Endothelial cell of umbilical vein (primary cell): ENCODE measurements around the gene PCNX1. TPM values are rescaled to one million over a fixed set of nuclear protein-coding genes. Genes with fewer than 3 reads are reported as not detected.
A peak's percentile ranks its signal among the peaks of the same experiment; 100 is the strongest.

Source experiments
- BruUV-seq: library from RNA; stranded (reverse); fragments of 400-500 nt; replicated peaks from 2 replicates; lab custom pipeline; 2021; lab: Mats Ljungman, UMichigan
- CTCF ChIA-PET: fragments of 300-600, 350-600 bp; sonication (Branson Sonifier 250); formaldehyde crosslinking; loops from one replicate; lab custom pipeline; 2021; ENCODE audit warnings: antibody characterized with exemption, inconsistent platforms; lab: Charles Lee
- POLR2A ChIA-PET: fragments of 300-600, 350-600 bp; sonication (Branson Sonifier 250); formaldehyde crosslinking; loops from one replicate; lab custom pipeline; 2021; ENCODE audit warnings: antibody characterized with exemption, inconsistent platforms; lab: Charles Lee
- DNase-seq: peaks from one replicate; pipeline ENCODE4 v3.0.0-alpha.2; 2011; ENCODE audit warnings: low read depth, low spot score
- FAIRE-seq: peaks from 2 replicates; lab custom pipeline; 2011; peaks lifted over from hg19 to GRCh38; lab: Jason Lieb, UNC
- H2AFZ ChIP-seq: 2 replicates; pipeline ENCODE4 v1.6.0; 2012; ENCODE audit warnings: low read depth, low read length, control low read depth, inconsistent platforms
- H3K27ac ChIP-seq: 2 replicates; pipeline ENCODE4 v1.5.1; 2011; ENCODE audit warnings: low read depth, mild to moderate bottlenecking, control low read depth, low read length, moderate library complexity; ENCODE audit not compliant: insufficient read depth
- H3K27me3 ChIP-seq, 2 experiments: 2 replicates each; pipeline versions ENCODE4 v1.6.0 to v1.6.1; 2011; ENCODE audit warnings: low read length in 2 of 2, mixed read lengths in 1 of 2; ENCODE audit not compliant: control insufficient read depth in 2 of 2, insufficient read depth in 2 of 2
- H3K36me3 ChIP-seq, 2 experiments: 2 replicates in 1 of 2; 3 replicates in 1 of 2; pipeline ENCODE4 v1.5.1; 2011; ENCODE audit warnings: low read length in 2 of 2, mild to moderate bottlenecking in 1 of 2, moderate library complexity in 1 of 2; ENCODE audit not compliant: control insufficient read depth in 2 of 2, insufficient read depth in 2 of 2; ENCODE audit errors: extremely low read depth in 1 of 2
- H3K4me1 ChIP-seq: 3 replicates; pipeline ENCODE4 v1.5.1; 2011; ENCODE audit warnings: mild to moderate bottlenecking, low read length; ENCODE audit not compliant: control insufficient read depth, insufficient read depth; ENCODE audit errors: extremely low read depth
- H3K4me2 ChIP-seq: 2 replicates; pipeline ENCODE4 v1.6.1; 2011; ENCODE audit warnings: low read length, control low read depth, mixed read lengths; ENCODE audit not compliant: insufficient read depth
- H3K4me3 ChIP-seq, 3 experiments: fragments of 200-600 bp in 1 of 3; sonication (generic), shearing (Covaris generic) in 1 of 3; replicated peaks in 1 of 3; 2 replicates each; pipeline ENCODE4 v1.5.1; 2011 to 2016; ENCODE audit warnings: control low read depth in 3 of 3, low read length in 3 of 3, mild to moderate bottlenecking in 2 of 3, inconsistent platforms in 1 of 3, low read depth in 1 of 3, moderate library complexity in 1 of 3; ENCODE audit not compliant: insufficient read depth in 1 of 3
- H3K79me2 ChIP-seq: 2 replicates; pipeline ENCODE4 v1.6.0; 2012; ENCODE audit warnings: low read length, inconsistent platforms; ENCODE audit not compliant: control insufficient read depth, insufficient read depth
- H3K9ac ChIP-seq: replicated peaks from 2 replicates; pipeline ENCODE3; 2011; ENCODE audit warnings: low read length, control low read depth; ENCODE audit not compliant: insufficient read depth; ENCODE audit errors: extremely low read depth
- H3K9me1 ChIP-seq: replicated peaks from 3 replicates; pipeline ENCODE4 v1.6.0; 2011; ENCODE audit warnings: mild to moderate bottlenecking, low read length; ENCODE audit not compliant: control insufficient read depth, insufficient read depth; ENCODE audit errors: extremely low read depth
- H3K9me3 ChIP-seq: replicated peaks from 2 replicates; pipeline ENCODE4 v1.5.1; 2012; ENCODE audit warnings: low read length, inconsistent platforms; ENCODE audit not compliant: control insufficient read depth, insufficient read depth
- H4K20me1 ChIP-seq: replicated peaks from 2 replicates; pipeline ENCODE3; 2011; ENCODE audit warnings: mild to moderate bottlenecking, low read length; ENCODE audit not compliant: control insufficient read depth, insufficient read depth; ENCODE audit errors: extremely low read depth
- CTCF ChIP-seq, 2 donors: IDR thresholded peaks; 1 replicate in 1 of 2; 2 replicates in 1 of 2; pipeline ENCODE4 v1.5.1; 2011; ENCODE audit warnings: low read length in 2 of 2, mild to moderate bottlenecking in 2 of 2, moderate library complexity in 2 of 2, control low read depth in 1 of 2, inconsistent platforms in 1 of 2, low read depth in 1 of 2; ENCODE audit not compliant: insufficient read depth in 1 of 2; ENCODE audit errors: extremely low read depth in 1 of 2
- EZH2 ChIP-seq: IDR thresholded peaks from 2 replicates; pipeline ENCODE4 v1.6.1; 2012; ENCODE audit warnings: borderline replicate concordance, low read depth, mild to moderate bottlenecking, moderate library complexity, low read length, inconsistent platforms; ENCODE audit not compliant: severe bottlenecking
- FOS ChIP-seq: IDR thresholded peaks from 2 replicates; pipeline ENCODE4 v1.6.1; 2011; ENCODE audit warnings: mild to moderate bottlenecking, low read length, moderate library complexity, borderline replicate concordance; ENCODE audit not compliant: insufficient read depth
- GATA2 ChIP-seq: IDR thresholded peaks from 2 replicates; pipeline ENCODE4 v1.7.0; 2011; ENCODE audit warnings: low read depth, mild to moderate bottlenecking, moderate library complexity, mixed read lengths, low read length; ENCODE audit not compliant: insufficient read length, insufficient read depth
- JUN ChIP-seq: IDR thresholded peaks from 2 replicates; pipeline ENCODE4 v1.6.1; 2011; ENCODE audit warnings: borderline replicate concordance, low read depth; ENCODE audit not compliant: insufficient read length, insufficient read depth
- MAX ChIP-seq: IDR thresholded peaks from 2 replicates; pipeline ENCODE4 v1.6.1; 2011; ENCODE audit not compliant: insufficient read depth, insufficient read length
- MYC ChIP-seq: IDR thresholded peaks from one replicate; pipeline ENCODE4 v1.6.1; 2011; ENCODE audit warnings: mild to moderate bottlenecking, low read depth, low read length
- POLR2A ChIP-seq: IDR thresholded peaks from 2 replicates; pipeline ENCODE4 v1.6.1; 2012; ENCODE audit warnings: low read depth, mild to moderate bottlenecking, control low read depth, low read length
- POLR2AphosphoS5 ChIP-seq: IDR thresholded peaks from 2 replicates; pipeline ENCODE4 v1.6.1; 2012; ENCODE audit warnings: low read depth, mild to moderate bottlenecking, control low read depth, low read length, moderate library complexity; ENCODE audit not compliant: insufficient read depth
- dilution Hi-C: fragments of 300-500 bp; cut with MboI; formaldehyde crosslinking; loops from one replicate; pipeline ENCODE4 v1.15.0; 2019; ENCODE audit warnings: low sequenced_read_pairs; ENCODE audit not compliant: extremely low pct_ligation_motif_present
- intact Hi-C: fragments of 100-400 bp; cut with micrococcal nuclease; formaldehyde crosslinking; loops from one replicate; pipeline ENCODE4 v1.10.0; 2022
- polyA plus RNA-seq, 4 experiments: library from polyadenylated mRNA; depleted of rRNA in 3 of 4; stranded (reverse) in 3 of 4; unstranded in 1 of 4; fragments of >200 nt; gene quantifications; 2 replicates each; pipeline versions ENCODE4 v1.2.1 to v1.2.3, GENCODE V29; 2011 to 2012; ENCODE audit warnings: missing spikeins in 1 of 4
- total RNA-seq: library from RNA; stranded (reverse); gene quantifications from 2 replicates; pipeline ENCODE4 v1.2.3, GENCODE V29; 2021

PCNX1 gene
- total and polyA plus RNA-seq, 2 donors (not counting 3 experiments of a cell fraction or from before 2014, with no cell fraction given): 21.4 to 40.5 TPM

- Histone ChIP-seq H3K4me1 (peaks cover 28% of the 10 kb centered on the region), H3K4me2 (peak overlapping the region; percentile 94), H3K27me3 (no peaks in the 10 kb centered on the region), H3K9ac (peak overlapping the region; percentile 80), H3K9me3 (no peaks in the 10 kb centered on the region), H3K79me2 (peaks cover 51% of the 10 kb centered on the region), H3K36me3 (no peaks in the 10 kb centered on the region), H3K27ac (peak overlapping the region; percentile 23), H3K9me1 (no peaks in the 10 kb centered on the region), H2AFZ (peak overlapping the region; percentile 83), H3K4me3 (peak overlapping the region; percentile 90 to 93 (median 90)), H4K20me1 (peaks cover 3% of the 10 kb centered on the region)
- POLR2A ChIA-PET: no interaction called here
- FAIRE-seq (peak; percentile 74), DNase-seq (peak; percentile 61)
- intact Hi-C loops (loop anchor here (1.0 kb wide), 5 partner anchors 12 to 1141 kb away; partner anchors contain the start of gene SRSF5), dilution Hi-C loops (no loop called here)
- no TSS peak for BruUV-seq
- CTCF ChIA-PET: interaction anchor here (0.9 to 4.2 kb wide), 15 partner anchors 10 to 947 kb away, joined by 3 to 99 read pairs (median 9); no protein-coding TSS in a partner anchor
- TF ChIP-seq POLR2AphosphoS5: no peak
- no peak for TF ChIP-seq EZH2
- TF ChIP-seq POLR2A: peak; percentile 26
Measured at GRCh38 chr14:70907996-70908934, 1.0 kb downstream of the PCNX1 start.

- no peaks in the 10 kb centered on the region for H3K27me3 ChIP-seq
- intact Hi-C loops: loop anchor here (1.0 kb wide), 1 partner anchor 11 kb away; no protein-coding TSS in a partner anchor
- H3K4me3 ChIP-seq: peak overlapping the region; percentile 90 to 93 (median 90)
- H3K4me1 ChIP-seq: peaks cover 28% of the 10 kb centered on the region
- peak overlapping the region; percentile 23 for H3K27ac ChIP-seq
- H3K9me3 ChIP-seq: no peaks in the 10 kb centered on the region
- peaks cover 58% of the 10 kb centered on the region for H3K79me2 ChIP-seq
- peak overlapping the region; percentile 83 for H2AFZ ChIP-seq
- peak overlapping the region; percentile 80 for H3K9ac ChIP-seq
- H3K9me1 ChIP-seq: no peaks in the 10 kb centered on the region
- CTCF ChIA-PET: interaction anchor here (1.2 kb wide), 1 partner anchor 47 kb away, joined by 6 read pairs; no protein-coding TSS in a partner anchor
- no peaks in the 10 kb centered on the region for H3K36me3 ChIP-seq
- no peak for TF ChIP-seq CTCF (IDR thresholded peaks at IDR 0.05; ENCODE audit: extremely low read depth in 1 of 2, insufficient read depth in 1 of 2, low read depth in 1 of 2, low read length in 2 of 2)
- TF ChIP-seq GATA2: no peak
- TF ChIP-seq FOS: no peak
- TF ChIP-seq POLR2AphosphoS5: no peak
- TF ChIP-seq MAX: no peak
- TF ChIP-seq JUN: no peak
- no peak for TF ChIP-seq POLR2A
- no peak for TF ChIP-seq EZH2
- no peak for TF ChIP-seq MYC
- peak overlapping the region; percentile 94 for H3K4me2 ChIP-seq
- FAIRE-seq (peak; percentile 8), DNase-seq (no peak)
- peaks cover 3% of the 10 kb centered on the region for H4K20me1 ChIP-seq
- BruUV-seq: TSS peak; percentile 23
- dilution Hi-C loops: no loop called here
- POLR2A ChIA-PET: no interaction called here
Measured at GRCh38 chr14:70908935-70909641, 1.8 kb downstream of the PCNX1 start.
